Measurements from ENCODE around the gene ZNF692. TPM values are rescaled to one million over a fixed set of nuclear protein-coding genes. Genes with fewer than 3 reads are reported as not detected.

ZNF692 gene
- total RNA-seq, 1 experiment from 2014 or later: 59.1 TPM

GRCh38 chr1:248906009-248906752, 47.3 kb upstream of the ZNF692 start, which contains the start of gene PGBD2:
Gene PGBD2, plus strand, starts transcription at chr1:248906235. Its CDS starts 7,628 bp downstream, at chr1:248913863.
- peak; percentile 98 for DNase-seq (ENCODE audit: low spot score)
- ChIA-PET POLR2A (interaction anchor here (0.6 to 1.9 kb wide), 8 partner anchors 9 to 80 kb away, joined by 3 to 13 read pairs (median 5); partner anchors contain the start of genes ZNF672 and ZNF692), CTCF (interaction anchor here (0.6 to 1.8 kb wide), 15 partner anchors 9 to 124 kb away, joined by 3 to 24 read pairs (median 4); partner anchors contain the start of genes SH3BP5L, ZNF672 and ZNF692)
- Mint-ChIP-seq H3K4me1 (peaks cover 35% of the 10 kb centered on the region), H3K27me3 (ENCODE audit: low read depth) (peaks cover 4% of the 10 kb centered on the region; the same call in 1 of the 2 replicates), H3K27ac (peak within 1 kb of the TSS; percentile 100), H3K36me3 (peaks cover 14% of the 10 kb centered on the region), H3K4me3 (peak within 1 kb of the TSS; percentile 92), H3K9me3 (no peaks in the 10 kb centered on the region; the same call in 1 of the 2 replicates)
- ATAC-seq: peak; percentile 90
- TF ChIP-seq SMAD3 (CRISPR knock-in tag; IDR thresholded peaks at IDR 0.05; ENCODE audit: borderline replicate concordance): peak; percentile 94
- TF ChIP-seq KAT7 (CRISPR knock-in tag; IDR thresholded peaks at IDR 0.05; ENCODE audit: borderline replicate concordance): 0 out of 2 replicates have a peak, but pooled peaks have one; percentile 90
- TF ChIP-seq ZNF138 (CRISPR knock-in tag; conservative IDR thresholded peaks at IDR 0.05): no peak
- no peak for TF ChIP-seq GTF2I (CRISPR knock-in tag; conservative IDR thresholded peaks at IDR 0.05)
- no peak for TF ChIP-seq SOX15 (CRISPR knock-in tag; IDR thresholded peaks at IDR 0.05)
- TF ChIP-seq NR1H2 (CRISPR knock-in tag; IDR thresholded peaks at IDR 0.05): no peak
- TF ChIP-seq ARID4B (CRISPR knock-in tag; IDR thresholded peaks at IDR 0.05; ENCODE audit: borderline replicate concordance): peak; percentile 94
- peak; percentile 59; the same call in 1 of the 2 replicates for TF ChIP-seq ZNF671 (CRISPR knock-in tag; IDR thresholded peaks at IDR 0.05)
- TF ChIP-seq NR2C2 (CRISPR knock-in tag; IDR thresholded peaks at IDR 0.05): no peak
- no peak for TF ChIP-seq TP53 (CRISPR knock-in tag; IDR thresholded peaks at IDR 0.05)
- no peak for TF ChIP-seq ZNF263 (CRISPR knock-in tag; IDR thresholded peaks at IDR 0.05; ENCODE audit: low read depth)
- TF ChIP-seq ZNF396 (CRISPR knock-in tag; IDR thresholded peaks at IDR 0.05; ENCODE audit: borderline replicate concordance): no peak
- TF ChIP-seq ZNF416 (CRISPR knock-in tag; IDR thresholded peaks at IDR 0.05): peak; percentile 90
- no peak for TF ChIP-seq ELF4 (CRISPR knock-in tag; IDR thresholded peaks at IDR 0.05; ENCODE audit: low read depth)
- peak; percentile 97 for TF ChIP-seq TEAD1 (CRISPR knock-in tag; IDR thresholded peaks at IDR 0.05)
- 0 out of 2 replicates have a peak, but pooled peaks have one; percentile 86 for TF ChIP-seq MLX (CRISPR knock-in tag; IDR thresholded peaks at IDR 0.05)
- TF ChIP-seq E2F1 (CRISPR knock-in tag; IDR thresholded peaks at IDR 0.05): peak; percentile 91
- peak; percentile 93 for TF ChIP-seq E2F5 (CRISPR knock-in tag; IDR thresholded peaks at IDR 0.05)
- peak; percentile 82 for TF ChIP-seq NFE2L1 (CRISPR knock-in tag; IDR thresholded peaks at IDR 0.05)
- TF ChIP-seq MAX (CRISPR knock-in tag; IDR thresholded peaks at IDR 0.05): peak; percentile 90
- TF ChIP-seq FOXP4 (CRISPR knock-in tag; IDR thresholded peaks at IDR 0.05): peak; percentile 87; the same call in 1 of the 2 replicates
- peak; percentile 62 for TF ChIP-seq CTCF (IDR thresholded peaks at IDR 0.05)
- TF ChIP-seq FOXP1 (CRISPR knock-in tag; IDR thresholded peaks at IDR 0.05; ENCODE audit: borderline replicate concordance): peak; percentile 98
- no peak for TF ChIP-seq EMX1 (CRISPR knock-in tag; IDR thresholded peaks at IDR 0.05)
